ENCODE measurements around the gene NIT1.

- TF ChIP-seq, protein P1, sequence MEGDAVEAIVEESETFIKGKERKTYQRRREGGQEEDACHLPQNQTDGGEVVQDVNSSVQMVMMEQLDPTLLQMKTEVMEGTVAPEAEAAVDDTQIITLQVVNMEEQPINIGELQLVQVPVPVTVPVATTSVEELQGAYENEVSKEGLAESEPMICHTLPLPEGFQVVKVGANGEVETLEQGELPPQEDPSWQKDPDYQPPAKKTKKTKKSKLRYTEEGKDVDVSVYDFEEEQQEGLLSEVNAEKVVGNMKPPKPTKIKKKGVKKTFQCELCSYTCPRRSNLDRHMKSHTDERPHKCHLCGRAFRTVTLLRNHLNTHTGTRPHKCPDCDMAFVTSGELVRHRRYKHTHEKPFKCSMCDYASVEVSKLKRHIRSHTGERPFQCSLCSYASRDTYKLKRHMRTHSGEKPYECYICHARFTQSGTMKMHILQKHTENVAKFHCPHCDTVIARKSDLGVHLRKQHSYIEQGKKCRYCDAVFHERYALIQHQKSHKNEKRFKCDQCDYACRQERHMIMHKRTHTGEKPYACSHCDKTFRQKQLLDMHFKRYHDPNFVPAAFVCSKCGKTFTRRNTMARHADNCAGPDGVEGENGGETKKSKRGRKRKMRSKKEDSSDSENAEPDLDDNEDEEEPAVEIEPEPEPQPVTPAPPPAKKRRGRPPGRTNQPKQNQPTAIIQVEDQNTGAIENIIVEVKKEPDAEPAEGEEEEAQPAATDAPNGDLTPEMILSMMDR (IDR thresholded peaks at IDR 0.05), result no peak
- TF ChIP-seq POLR2A (IDR thresholded peaks at IDR 0.05), result no peak
These were observed 23.0 kb downstream of the NIT1 start for GRCh38 chr1:161140755-161141400.
